PFSK-1 (cell line): ENCODE results near the gene ROBO1.

Source experiments
- POLR2AphosphoS5 ChIP-seq: IDR thresholded peaks from 2 replicates; pipeline ENCODE4 v1.6.1; 2012; ENCODE audit warnings: low read depth, mild to moderate bottlenecking, control low read depth, low read length, moderate library complexity
- REST ChIP-seq, 2 experiments: IDR thresholded peaks; 2 replicates each; pipeline versions ENCODE4 v1.6.1 to v1.8.0; 2011 to 2012; ENCODE audit warnings: low read depth in 2 of 2, low read length in 2 of 2, control low read depth in 1 of 2, inconsistent platforms in 1 of 2, mild to moderate bottlenecking in 1 of 2, moderate library complexity in 1 of 2; ENCODE audit not compliant: insufficient read depth in 1 of 2
- SIN3A ChIP-seq: IDR thresholded peaks from 2 replicates; pipeline ENCODE4 v1.6.1; 2012; ENCODE audit warnings: mild to moderate bottlenecking, low read length, moderate library complexity, borderline replicate concordance; ENCODE audit not compliant: insufficient read depth

GRCh38 chr3:79421273-79421672 is 346.5 kb downstream of the ROBO1 start:
- TF ChIP-seq REST (IDR thresholded peaks at IDR 0.05; ENCODE audit: insufficient read depth in 1 of 2, low read depth in 2 of 2, low read length in 2 of 2) (no peak), SIN3A (no peak), POLR2AphosphoS5 (no peak)
